H1 (cell line): ENCODE data around the gene BRD4. TPM values are rescaled to one million over a fixed set of nuclear protein-coding genes. Genes with fewer than 3 reads are reported as not detected.

Experiments
- SIRT6 ChIP-seq: IDR thresholded peaks from one replicate; pipeline ENCODE4 v1.7.1; 2012; ENCODE audit warnings: low read length, inconsistent platforms
- USF2 ChIP-seq: IDR thresholded peaks from 2 replicates; pipeline ENCODE4 v1.6.1; 2011; ENCODE audit warnings: low read length, improper control_type of control experiment
- polyA plus RNA-seq, 7 experiments: library from polyadenylated mRNA; depleted of rRNA in 3 of 7; stranded (reverse) in 5 of 7; unstranded in 2 of 7; fragments of >200 nt in 5 of 7; fragments of 200-250 nt in 2 of 7; gene quantifications; 1 replicate in 5 of 7; 2 replicates in 1 of 7; 4 replicates in 1 of 7; pipeline versions ENCODE4 v1.2.1 to v1.2.3, GENCODE V29; 2011 to 2013; ENCODE audit warnings: missing spikeins in 2 of 7, mixed read lengths in 2 of 7
- total RNA-seq: library from RNA; stranded (reverse); fragmentation: NEBNext Ultra II Directional; extraction: Animal tissue kit (Norgen Biotek cat#: 25700); gene quantifications from 2 replicates; pipeline ENCODE4 v1.2.1, GENCODE V29; 2021

Gene BRD4
- total and polyA plus RNA-seq, 2 of the 8 experiments (the other 6 are each of a cell fraction or from before 2014, with no cell fraction given) = 14.1 to 146 TPM

- TF ChIP-seq USF2 (no peak), SIRT6 (no peak)
These were observed 38.4 kb downstream of the BRD4 start (continued) for GRCh38 chr19:15293781-15294491.
